ENCODE measurements around the gene OSTM1.

DNA sequence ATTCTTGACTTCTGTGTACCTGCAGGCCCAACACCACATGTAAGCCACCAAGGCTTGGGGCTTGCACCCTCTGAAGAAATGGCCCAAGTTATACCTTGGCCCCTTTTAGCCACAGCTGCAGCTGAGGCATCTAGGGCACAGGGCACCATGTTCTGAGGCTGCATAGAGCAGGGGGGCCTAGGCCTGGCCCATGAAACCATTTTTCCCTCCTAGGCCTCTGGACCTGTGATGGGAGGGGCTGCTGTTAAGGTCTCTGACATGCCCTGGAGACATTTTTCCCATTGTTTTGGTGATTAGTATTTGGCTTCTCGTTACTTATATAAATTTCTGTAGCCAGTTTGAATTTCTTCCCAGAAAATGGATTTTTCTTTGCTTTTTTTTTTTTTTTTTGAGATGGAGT lies 66.2 kb downstream of the OSTM1 start:
- TF ChIP-seq, protein P1, sequence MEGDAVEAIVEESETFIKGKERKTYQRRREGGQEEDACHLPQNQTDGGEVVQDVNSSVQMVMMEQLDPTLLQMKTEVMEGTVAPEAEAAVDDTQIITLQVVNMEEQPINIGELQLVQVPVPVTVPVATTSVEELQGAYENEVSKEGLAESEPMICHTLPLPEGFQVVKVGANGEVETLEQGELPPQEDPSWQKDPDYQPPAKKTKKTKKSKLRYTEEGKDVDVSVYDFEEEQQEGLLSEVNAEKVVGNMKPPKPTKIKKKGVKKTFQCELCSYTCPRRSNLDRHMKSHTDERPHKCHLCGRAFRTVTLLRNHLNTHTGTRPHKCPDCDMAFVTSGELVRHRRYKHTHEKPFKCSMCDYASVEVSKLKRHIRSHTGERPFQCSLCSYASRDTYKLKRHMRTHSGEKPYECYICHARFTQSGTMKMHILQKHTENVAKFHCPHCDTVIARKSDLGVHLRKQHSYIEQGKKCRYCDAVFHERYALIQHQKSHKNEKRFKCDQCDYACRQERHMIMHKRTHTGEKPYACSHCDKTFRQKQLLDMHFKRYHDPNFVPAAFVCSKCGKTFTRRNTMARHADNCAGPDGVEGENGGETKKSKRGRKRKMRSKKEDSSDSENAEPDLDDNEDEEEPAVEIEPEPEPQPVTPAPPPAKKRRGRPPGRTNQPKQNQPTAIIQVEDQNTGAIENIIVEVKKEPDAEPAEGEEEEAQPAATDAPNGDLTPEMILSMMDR (IDR thresholded peaks at IDR 0.05), result no peak
- TF ChIP-seq SIN3A (IDR thresholded peaks at IDR 0.05; ENCODE audit: borderline replicate concordance, insufficient read depth, low read depth, low read length), result no peak
